Fibroblast of skin of abdomen (primary cell): Measurements from ENCODE around the gene FGF2.
A peak's percentile ranks its signal among the peaks of the same experiment; 100 is the strongest.
"Not testable (repeated sequence)": the region's sequence is repeated elsewhere in the genome, so short reads cannot be mapped to it uniquely, and the experiment has no call there.

Experiments used
- DNase-seq: peaks from one replicate; pipeline ENCODE4 v3.0.0-alpha.2; 2013

The FGF2 gene

DNA sequence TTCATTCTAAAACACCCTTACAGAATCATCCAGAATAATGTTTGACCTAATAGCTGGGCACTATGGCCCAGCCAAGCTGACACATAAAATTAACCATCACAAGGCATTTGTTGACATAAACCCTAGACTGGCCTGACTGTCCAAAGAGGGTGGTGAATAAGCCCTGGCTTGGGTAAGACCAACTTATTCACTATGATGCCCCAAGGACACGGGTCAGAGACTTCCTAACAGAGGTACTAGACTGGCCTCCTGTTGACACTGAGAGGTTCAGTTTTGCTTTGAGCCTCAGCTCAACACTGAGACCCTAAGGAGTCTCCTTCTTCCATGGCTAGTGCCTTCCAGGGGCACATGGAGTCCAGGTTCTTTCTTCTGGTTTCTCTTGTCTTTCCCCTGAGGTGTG lies 21.3 kb downstream of the FGF2 start:
- no peak for DNase-seq

DNA sequence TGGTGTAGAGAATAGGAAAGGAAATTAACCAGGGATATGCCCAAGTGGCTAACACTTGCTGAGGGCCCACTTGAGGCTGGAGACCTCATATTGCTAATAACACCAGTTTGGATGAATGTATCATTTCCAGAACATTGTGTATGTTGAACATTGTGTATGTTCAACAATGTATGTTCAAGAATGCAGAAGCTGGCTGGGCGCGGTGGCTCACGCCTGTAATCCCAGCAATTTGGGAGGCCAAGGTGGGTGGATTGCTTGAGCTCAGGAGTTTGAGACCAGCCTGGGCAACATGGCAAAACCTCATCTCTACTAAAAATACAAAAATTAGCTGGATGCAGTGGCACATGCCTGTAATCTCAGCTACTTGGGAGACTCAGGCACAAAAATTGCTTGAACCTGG lies 23.2 kb downstream of the FGF2 start:
- not testable (repeated sequence) for DNase-seq

DNA sequence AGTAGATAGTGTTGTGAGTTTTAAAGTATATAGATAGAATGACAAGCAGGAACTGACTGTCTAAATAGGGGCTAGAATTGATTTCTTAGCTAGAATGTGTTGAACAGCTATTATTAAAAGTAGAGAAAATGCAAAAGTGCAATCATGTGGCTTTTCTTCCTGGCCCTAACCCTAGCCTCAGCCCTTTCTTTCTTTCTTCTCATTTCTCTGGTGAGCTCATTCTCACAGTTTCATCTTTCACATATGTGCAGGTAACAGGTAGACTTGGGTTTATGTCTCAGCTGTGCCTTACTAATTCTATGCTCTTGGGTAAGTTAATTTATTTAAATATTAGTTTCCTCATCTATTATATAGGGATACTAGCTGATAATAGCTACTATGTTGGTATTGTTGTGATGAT lies 24.9 kb downstream of the FGF2 start:
- DNase-seq: no peak

DNA sequence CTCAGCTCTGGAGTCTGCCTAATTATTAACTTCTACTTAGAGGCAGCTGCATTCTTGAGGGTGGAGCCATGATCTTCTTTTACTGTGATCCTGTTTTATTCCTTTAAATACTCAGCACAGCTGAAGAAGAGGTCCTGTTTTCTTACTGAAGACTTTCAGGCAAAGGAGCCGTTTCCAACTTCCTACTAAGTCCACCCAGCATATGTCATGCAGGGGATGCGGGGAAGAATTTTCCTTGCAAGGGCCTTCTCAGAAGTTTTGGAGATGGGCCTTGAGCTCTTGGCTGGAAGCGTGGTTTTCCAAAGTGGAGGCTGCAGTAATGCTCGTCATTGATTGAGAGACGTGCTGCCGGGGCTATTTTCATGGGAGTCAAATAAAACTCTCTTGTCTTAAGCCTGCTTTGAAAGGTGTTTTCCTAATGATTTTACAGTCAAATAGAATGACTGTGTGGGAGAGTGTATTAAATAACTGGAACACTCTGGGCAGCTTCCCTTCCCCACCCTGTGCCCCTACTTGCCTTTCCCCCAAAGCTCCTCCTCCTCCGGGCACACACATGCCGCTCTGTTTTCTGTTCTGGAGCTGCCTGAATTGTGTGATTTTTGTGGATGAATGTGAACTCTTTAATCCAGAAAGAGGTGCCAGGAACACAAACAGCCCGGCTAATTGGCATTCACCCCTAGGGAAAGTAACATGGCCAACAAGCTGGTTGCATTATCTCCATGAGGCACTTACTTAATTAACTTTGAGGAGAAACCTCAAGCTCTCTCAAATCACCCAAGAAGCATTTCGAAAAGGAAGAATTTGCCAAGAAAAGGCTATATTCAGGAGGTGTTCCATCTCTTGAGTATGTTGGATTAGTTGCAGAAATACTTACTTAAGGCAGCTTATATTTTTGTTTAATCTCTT lies 28.1 kb downstream of the FGF2 start:
- no peak for DNase-seq

DNA sequence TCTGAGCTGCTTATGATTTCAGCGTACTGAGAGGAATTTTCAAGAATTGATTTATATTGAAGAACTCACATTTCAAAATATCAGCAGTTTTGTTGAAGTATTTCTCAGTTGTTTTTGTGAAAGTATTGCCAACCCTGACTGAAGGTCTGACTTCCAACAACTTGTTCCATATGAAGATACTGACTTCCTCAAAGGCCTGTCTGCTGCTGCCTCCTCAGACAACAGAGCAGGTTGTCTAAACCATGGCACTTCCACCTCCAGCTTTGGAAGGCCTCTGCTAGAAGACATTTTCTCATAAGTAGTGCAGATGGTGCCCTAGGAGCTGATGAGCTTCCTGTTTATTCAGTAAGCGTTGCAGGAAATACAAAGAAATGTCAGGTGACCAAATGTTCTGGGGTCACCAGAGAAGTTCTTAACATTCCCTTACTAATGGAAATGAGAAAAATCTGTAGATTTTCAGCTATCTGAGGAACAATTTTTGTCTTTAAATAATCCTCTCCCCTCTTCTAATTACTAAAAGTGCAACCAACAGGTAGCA lies 28.8 kb downstream of the FGF2 start:
- no peak for DNase-seq

DNA sequence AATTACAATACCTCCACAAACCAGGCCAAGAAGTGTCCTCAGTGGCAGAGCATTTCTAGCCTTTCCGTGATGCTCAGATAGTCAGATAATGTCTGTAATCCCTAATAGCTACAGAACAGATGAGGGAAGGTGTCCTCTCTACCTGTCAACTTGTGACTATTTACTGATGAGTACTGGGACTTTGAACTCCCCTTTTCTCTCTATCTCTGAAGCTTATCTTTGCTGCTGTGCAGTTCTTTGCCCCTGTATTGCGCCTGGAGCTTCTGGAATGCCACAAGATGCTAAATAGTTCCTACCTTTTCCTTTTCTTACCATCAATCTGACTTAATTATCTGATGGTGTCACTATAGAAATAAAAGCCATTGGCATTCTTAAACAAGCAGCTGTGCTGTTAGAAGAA lies 30.5 kb downstream of the FGF2 start:
- no peak for DNase-seq

DNA sequence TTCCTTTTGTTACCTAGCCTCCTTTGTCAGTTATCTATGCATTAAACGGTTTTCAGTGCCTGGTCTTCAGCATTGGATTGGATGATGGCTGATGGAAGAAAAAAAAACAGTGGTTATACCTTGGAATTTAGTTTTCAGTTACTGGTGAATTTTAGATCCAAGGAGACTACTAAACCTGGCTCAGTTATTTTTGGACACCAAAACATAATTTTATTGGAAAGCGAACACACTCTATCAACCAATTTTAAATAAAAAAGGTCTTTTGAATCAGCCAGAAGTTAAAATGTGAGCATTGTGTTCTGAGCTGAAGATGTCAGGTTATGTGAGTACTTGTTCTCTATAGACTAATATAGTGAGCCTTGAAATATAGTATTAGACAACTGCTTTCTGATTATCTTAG lies 32.1 kb downstream of the FGF2 start:
- no peak for DNase-seq

DNA sequence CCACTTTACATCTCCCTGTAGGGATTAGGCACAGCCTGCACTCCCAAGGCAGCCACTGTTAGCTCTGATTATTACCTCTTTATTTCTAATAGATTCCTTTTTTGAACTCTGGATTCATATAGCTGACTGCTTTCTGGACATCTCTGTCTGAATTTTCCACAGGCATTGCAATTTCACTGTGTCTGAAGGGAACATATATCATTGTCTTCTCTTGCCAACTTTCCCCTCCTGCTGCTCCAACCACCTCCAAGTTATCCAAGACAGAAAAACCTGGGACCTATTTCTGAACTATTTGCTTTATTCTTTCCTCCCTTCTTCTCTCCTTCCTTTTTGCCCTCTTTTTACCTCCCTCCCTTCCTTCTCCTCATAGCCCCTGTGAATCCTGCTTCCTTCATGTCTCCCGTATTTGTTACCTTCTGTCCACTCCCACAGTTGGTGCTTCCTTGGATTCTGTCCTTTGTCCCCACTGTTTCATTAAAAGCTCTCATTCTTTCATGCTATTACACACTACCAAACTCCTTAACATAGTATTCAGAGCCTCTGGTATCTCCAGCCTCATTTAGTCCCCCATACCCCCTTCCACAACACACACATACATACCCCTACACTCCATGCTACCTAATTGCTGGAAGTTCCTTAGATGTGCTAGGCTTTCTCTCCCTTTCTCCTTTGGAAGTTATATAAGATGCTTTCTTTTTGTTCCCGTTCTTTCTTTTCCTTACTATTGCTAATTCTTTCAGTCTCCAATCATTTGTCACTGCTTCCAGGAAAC lies 34.7 kb downstream of the FGF2 start:
- no peak for DNase-seq

DNA sequence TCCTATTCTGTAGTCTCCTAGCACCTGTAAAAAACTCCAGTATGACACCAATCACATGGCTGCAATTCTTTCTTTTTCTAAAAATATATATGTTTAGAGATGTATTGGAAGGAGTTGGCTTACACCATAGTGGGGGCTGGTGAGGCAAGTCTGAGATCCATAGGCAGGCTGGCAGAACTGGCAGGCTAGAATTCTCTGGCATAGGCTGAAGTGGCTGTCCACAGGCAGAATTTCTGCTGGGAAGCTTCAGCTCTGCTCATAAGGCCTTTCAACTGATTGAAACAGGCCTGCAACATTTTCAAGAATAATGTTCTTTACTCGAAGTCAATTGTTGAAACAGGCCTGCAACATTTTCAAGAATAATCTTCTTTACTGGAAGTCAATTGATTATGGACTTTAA lies 37.0 kb downstream of the FGF2 start:
- DNase-seq: no peak

DNA sequence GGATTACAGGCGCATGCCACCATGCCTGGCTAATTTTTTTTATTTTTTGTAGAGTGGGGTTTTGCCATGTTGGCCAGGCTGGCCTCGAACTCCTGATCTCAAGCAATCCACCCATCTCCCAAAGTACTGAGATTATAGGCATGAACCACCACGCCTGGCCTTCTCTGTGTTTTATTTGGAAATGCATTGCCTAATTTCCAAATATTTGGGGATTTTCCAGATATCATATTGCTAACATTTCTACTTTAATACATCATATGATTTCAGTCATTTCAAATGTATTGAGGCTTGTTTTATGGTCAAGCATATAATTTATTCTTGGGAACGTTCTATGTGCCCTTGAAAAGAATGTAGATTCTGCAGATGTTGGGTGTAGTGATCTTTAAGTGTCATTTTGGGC lies 38.8 kb downstream of the FGF2 start:
- DNase-seq: peak; percentile 32

DNA sequence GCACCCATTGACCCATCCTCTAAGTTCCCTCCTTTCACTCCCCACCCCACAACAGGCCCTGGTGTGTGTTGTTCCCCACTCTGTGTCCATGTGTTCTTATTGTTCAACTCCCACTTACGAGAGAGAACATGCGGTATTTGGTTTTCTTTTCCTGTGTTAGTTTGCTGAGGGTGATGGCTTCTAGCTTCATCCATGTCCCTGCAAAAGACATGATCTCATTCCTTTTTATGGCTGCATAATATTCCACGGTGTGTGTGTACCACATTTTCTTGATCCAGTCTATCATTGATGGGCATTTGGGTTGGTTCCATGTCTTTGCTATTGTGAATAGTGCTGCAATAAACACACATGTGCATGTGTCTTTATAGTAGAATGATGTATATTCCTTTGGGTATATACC lies 41.6 kb downstream of the FGF2 start:
- not testable (repeated sequence) for DNase-seq

DNA sequence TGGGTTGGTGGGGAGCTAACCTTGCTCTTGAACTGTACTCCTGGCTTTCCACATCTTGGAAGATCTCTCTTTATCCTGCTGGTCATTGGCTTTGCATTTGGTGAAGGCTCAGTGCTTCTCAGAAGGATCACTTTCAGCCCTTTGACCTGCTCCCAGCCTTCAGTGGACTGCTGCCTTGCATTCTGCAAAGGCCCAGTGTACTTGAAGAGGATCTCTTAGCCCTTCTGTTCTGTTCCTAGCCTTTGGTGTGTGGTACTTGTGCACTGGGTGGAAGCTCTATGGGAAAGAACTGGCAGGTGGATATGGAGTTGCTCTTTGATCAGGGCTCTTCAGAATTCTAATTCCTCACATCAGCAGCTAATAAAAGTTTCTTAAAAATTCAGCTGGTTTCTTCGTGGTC lies 46.5 kb downstream of the FGF2 start:
- no peak for DNase-seq

DNA sequence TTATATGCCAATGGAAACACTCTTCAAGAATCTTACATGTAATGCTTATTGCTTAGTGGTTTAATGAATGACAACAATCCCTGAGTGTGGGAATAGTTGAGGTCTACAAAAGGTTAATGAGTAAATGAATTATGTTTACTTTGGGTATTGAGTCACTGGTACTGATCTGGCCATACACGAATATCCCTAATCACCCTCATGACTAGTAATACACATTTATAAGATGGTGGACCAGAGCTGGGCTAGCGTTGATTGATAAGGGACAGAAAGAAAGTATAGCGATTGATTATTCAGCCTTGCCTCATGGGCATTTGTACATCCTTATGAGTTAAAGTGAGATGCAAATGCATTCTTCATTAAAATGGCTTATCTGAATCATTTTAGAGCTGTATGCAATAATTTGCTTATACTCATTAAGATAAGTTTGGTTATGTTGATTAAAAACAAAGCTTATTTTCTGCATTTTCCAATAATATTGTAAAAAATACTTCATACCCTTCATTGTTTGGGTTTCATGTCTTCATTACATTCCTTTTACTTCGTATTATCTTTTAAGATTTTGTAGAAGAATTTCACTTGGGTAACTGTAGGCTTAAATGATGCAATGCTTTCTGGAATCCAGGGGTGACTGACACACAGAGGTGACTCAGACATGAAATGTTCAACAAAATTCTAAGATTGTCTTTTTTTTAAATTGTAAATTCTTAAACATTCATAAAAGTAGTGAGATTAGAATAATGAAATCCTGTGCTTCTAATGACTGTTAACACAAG lies 47.4 kb downstream of the FGF2 start:
- peak; percentile 87 for DNase-seq

DNA sequence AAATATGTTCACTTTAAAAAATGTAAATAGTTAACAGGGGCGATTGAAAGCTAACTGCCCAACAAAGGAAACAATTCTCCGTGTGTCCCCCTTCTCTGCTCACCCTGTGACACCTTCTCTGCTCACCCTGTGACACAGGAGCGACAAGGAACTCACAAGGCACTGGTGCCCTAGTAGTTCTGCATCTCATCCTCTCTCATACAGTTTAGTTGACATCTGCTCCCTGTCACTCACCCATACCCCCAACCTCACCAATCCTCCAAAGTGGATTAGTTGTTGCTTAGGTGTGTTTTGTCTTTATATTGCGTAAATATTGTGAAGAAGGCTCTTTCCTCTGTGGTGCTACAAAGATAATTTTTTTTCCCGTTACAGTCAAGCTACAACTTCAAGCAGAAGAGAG lies 49.3 kb downstream of the FGF2 start:
- DNase-seq: no peak

DNA sequence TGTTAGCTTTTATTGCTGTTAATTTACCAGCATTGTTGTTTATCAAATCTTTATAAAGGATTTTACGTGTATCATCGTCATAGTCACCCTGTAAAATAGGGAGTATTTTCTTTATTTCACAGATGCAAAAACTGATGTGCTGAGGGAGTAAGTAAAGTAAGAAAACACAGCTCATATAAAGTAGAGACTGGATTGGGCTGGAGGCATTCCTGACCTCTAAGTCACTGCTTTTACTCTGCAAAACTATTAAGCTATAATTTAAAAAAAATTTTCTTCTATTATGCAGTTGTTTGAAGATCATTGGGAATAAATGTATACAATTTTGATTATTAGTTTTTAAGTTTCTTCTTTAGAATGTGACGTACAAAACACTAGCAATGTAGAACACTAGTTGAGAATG lies 49.8 kb downstream of the FGF2 start:
- peak; percentile 30 for DNase-seq

DNA sequence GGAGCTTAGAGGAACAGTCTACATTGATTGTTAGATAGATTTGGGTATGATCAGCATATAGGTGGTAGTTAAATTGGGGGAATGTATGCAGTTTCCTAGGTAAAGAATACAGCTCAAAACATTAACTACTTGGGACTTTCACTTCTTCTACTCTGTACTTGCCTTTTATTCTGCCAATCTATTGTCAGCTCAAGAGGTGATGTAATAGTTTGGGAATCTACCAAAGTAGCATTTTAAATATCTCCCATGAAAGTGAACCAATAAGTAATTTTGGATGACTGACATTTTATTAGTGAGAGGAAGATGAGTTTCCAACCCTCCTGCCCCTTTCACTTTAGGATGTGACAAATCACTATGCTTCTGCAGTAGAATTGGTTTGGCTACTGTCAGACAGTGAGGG lies 52.4 kb downstream of the FGF2 start:
- DNase-seq: no peak

DNA sequence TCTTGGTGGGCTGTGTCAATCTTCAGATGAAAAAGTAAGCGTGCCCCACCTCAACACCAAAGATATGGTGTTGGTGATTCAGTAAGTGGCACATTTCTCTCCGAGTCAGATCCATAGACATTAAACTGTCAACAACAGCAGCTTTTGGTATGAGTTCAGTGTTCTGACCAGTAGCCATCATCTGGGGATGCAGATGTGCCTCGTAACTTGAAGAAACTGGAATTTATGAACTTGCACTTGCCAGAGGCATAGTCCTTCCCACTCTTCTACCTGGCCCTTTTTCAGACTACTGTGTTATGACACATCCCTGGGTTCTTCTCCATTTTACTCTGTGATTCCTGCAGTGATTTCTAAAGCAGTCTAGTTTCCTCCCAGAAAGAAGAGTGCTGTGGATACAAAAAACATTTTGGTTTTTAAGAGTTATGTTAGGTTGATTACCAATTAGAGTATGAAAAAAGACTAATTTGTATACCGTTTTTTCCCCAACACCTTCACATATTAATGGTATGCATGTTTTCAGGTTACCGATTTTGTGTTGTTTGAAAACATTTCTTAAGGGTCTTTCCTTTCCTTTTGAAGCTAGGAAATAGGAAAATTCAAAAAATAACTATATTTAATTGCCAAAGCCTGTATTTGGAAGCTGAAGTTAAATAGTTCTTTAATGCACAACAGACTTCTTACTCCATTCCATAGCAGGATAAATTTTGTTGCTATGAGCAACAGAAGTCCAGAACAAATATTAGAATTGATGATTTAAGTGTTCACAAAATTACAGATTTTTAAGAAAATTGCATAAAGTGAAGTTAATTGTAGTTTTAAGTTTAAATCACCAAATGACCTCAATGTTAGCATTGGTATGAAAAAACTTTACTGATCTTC lies 56.5 kb downstream of the FGF2 start:
- no peak for DNase-seq

DNA sequence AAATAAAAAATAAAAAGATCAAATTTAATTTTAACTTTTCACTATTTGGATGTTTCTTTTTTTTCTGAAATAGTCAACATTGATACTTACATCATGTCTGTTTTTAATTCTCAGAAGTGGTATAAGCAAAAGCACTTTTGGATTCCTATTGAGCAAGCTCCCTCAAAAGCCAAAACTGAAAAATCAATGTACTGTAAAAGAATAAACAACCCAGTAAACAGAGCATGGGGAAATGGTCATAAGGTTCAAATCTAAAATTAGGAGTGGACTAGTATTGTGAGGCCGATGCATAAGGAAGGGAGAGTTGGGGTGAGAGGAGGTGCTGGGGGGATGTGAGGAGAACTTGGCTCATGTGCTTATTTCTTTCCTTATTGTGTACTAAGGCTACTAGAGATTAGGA lies 57.9 kb downstream of the FGF2 start:
- no peak for DNase-seq

DNA sequence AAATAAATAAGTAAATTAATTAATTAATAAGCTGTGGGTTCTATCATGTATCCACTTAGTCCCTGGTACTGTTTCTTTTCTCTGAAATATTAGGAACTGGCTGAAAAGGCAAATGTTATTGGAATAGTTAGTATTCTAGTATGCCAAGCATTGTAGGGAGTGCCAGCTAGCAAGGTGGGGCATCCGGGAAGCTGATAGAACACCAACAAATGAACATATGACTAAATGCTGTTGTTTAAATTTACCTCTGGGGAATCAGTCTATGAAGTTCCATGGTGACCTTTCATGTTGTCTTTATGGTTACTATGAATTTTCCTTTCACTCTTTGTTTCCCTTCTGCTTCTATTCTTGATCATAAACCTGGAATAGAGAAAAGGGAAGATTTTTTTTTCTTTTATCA lies 63.1 kb downstream of the FGF2 start:
- DNase-seq: no peak

DNA sequence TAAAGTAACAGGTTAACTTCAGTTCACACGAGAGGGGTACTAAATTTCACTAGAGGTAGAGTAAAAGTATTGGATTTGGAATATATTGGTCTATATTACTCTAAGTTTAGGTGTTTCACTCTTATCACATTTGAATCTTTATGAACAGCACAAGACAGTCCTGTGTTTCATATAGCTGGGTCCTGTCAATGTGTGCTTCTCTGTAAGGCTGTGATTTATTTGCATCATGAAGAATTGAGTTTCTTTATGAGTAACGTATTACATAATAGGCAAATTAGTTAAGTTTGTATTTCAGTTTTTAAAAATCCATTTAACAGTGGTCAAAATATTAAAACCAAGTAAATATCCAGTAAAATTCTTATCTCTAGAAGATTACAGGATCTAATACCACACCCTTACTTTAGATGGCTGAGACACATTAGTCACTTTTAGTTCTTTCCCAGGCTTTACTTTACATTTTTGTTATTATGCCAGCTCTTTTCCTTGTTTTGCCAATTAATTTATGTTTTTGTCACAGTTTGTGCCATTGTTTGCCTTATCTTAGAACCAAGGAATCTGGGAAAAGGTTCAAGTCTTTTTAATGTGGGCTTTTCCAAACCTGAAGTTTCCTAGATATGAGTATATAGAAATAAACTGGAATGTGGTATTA lies 63.6 kb downstream of the FGF2 start:
- no peak for DNase-seq

DNA sequence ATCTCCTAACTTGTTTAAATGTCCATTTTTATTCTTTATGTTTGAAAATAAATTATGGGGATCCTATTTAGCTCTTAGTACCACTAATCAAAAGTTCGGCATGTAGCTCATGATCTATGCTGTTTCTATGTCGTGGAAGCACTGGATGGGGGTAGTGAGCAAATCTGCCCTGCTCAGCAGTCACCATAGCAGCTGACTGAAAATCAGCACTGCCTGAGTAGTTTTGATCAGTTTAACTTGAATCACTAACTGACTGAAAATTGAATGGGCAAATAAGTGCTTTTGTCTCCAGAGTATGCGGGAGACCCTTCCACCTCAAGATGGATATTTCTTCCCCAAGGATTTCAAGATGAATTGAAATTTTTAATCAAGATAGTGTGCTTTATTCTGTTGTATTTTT lies 68.2 kb downstream of the FGF2 start:
- no peak for DNase-seq
